Eye (tissue), 1 donor: Measurements from ENCODE around the gene YIPF3.
"Not testable (repeated sequence)": the region's sequence is repeated elsewhere in the genome, so short reads cannot be mapped to it uniquely, and the experiment has no call there.

ENCODE experiments used
- DNase-seq: peaks from one replicate; pipeline ENCODE4 v3.0.0-alpha.2; 2015

Gene YIPF3

DNA sequence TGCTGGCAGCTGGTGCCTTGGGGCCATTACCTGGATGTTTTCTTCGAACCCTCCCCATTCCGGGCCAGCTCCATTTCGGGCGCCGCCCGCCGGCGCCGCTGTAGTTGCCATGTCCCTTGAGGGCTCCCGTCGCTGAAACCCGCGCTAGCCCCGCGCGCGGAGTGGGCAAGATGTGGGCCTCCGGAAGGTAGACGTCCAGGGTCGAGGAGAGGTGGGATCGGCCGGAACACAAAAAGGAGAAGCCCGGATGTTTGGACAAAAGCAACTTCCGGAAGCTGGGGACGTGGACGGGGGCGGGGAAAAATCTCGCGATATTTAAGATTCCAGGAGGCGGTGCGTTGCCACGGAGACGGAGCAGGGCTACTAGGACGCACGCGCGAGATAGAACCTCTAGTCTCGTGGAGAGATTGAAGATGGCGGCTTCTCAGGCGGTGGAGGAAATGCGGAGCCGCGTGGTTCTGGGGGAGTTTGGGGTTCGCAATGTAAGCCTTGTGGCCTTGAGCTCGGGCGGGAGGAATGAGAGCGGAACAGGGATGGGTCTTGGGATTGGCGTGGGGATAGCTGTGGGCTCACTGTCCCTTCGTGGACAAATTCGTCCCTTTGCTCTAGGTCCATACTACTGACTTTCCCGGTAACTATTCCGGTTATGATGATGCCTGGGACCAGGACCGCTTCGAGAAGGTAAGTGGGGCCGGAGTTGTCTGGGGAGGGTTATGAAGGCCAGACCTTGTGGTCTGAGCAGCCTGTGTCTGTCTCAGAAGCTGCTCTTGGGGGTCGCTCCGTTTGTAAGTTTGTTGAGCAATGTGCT is at the start of gene YIPF3, which contains the start of gene POLR1C:
Gene YIPF3 (minus strand): TSS at position 230 of the 808 bp plus-strand sequence. CDS start 119 bp downstream, at position 111.
Gene POLR1C (plus strand): TSS at position 393 of the 808 bp plus-strand sequence. CDS start 21 bp downstream, at position 414.
- DNase-seq = peak; percentile 100

DNA sequence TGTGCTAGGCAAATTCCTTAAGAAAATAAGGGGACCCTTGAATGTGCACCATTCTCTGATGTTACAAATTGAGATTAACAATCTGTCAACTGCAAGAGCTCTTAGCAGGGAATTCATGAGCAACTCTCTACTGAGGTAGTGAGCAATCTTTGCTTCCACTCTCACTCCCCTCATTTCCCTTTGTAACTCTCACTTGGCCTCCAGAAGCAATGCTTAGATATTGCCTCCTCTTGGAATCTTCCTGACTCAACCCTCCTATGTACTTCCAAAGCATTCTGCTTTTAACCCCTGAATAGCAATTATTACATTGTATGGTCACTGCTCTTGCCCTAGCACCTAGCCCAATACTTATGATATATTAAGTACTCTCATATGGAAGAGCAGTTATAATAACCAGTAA is 42.6 kb upstream of the YIPF3 start:
- no peak for DNase-seq

DNA sequence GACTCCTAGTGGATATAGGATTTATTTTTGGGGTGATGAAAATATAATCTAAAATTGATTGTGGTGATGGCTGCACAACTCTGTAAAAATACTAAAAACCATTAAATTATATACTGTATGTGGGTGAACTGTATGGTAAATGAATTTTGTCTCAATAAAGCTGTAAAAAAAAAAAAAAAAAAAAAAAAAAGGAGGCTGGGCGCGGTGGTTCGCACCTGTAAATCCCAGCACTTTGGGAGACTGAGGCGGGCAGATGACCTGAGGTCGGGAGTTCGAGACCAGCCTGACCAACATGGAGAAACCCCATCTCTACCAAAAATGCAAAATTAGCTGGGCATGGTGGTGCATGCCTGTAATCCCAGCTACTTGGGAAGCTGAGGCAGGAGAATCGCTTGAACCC is 40.9 kb upstream of the YIPF3 start:
- DNase-seq = not testable (repeated sequence)

DNA sequence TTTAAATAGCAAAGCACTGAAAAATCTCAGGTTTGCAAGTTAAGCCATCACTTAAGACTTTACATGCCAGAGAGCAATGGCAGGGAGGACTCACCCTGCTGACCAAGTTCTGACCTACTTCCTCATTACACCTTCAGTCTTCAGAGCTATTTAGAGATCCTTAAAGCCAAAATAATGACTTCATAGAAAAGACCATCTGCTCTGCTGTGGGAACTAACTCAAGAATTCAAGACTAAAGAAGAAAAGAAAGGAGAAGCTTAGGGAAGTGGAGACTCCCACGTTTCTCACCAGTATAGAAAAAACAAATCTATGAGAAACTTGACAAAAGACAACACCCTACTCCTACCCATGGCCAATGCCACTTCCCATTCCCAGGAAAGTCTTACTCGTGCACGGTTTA is 30.5 kb upstream of the YIPF3 start:
- DNase-seq = no peak

DNA sequence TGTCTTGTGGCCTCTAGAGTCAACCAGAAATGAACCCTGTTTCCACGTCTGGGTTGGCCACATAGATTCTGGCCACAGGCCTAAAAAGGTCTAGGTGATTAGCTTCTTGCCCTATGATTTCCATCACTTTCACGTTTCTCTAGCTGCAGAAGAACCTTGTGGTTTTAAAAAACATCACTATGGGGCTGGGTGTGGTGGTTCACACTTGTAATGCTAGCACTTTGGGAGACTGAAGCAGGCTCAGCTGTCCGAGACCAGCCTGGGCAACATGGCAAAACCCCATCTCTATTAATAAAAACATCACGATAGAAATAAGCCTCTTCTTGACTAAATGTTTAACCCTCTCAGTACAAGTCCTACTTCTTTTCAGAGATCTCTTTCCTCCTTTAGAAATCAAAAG is 27.7 kb upstream of the YIPF3 start:
- no peak for DNase-seq

DNA sequence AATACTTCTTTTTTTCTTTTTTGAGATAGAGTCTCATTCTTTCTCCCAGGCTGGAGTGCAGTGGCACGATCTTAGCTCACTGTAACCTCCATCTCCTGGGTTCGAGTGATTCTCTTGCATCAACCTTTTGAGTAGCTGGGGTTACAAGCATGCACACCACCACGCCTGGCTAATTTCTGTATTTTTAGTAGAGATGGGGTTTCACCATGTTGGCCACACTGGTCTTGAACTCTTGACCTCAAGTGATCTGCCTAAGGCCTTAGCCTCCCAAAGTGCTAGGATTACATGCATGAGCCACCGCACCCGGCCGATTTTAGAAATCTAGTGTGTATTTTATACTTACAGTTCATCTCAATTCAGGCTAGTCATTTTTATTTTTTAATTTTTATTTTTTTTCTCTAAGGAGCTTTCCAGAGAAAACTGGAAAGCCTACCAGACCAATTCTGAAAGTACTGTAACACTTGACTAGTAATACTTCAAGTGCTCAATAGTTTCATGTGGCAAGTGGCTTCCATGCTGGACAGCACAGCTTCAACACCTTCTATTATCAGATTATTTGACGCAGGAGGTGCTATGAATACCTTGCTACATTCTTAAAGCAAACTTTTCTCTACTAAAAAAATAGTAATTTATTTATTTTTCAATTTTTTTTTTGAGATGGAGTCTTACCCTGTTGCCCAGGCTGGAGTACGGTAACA is 25.2 kb upstream of the YIPF3 start:
- DNase-seq = no peak

DNA sequence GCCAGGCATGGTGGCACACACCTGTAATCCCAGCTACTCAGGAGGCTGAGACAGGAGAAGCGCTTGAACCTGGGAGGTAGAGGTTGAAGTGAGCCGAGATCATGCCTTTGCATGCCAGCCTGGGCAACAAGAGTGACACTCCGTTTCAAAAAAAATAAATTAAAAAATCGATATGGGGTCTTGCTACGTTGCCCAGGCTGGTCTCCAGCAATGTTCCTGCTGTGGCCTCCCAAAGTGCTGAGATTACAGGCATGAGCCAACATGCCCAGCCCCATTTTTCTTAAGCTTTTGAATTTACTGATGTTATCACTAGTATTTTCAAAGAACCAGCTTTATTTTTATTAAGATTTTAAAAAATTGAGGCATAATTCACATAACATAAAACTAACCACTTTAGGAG is 23.8 kb upstream of the YIPF3 start:
- DNase-seq = no peak

DNA sequence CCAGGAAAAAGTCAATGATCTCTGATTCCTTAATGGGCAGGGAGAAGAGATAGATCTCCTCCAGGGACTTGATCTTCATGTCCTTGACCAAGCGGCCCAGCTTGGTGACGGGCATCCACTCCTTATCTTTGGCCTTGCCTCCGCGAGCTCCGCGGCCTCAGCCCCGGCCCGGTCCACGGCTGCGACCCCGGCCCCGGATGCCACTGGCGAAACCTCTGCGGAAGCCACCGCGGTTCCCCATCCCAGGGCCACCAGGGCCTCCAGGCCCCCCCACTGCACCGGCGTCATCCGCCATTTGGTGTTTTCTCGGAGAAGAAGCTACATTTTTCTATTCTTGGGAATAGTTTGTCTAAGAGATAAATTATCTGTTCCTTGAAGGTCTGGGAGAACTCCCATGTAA is 22.7 kb upstream of the YIPF3 start:
- not testable (repeated sequence) for DNase-seq

DNA sequence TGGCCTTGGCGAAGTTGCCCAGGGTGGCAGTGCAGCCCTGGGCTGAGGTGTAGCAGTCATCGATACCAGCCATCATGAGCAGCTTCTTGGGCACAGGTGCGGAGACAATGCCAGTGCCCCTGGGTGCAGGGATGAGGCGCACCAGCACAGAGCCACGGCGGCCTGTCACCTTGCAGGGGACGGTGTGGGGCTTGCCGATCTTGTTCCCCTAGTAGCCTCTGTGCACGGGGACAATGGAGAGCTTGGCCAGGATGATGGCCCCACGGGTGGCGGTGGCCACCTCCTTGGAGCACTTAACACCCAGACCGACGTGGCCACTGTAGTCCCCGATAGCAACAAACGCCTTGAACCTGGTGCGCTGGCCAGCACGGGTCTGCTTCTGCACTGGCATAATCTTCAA is 22.3 kb upstream of the YIPF3 start:
- DNase-seq = not testable (repeated sequence)

DNA sequence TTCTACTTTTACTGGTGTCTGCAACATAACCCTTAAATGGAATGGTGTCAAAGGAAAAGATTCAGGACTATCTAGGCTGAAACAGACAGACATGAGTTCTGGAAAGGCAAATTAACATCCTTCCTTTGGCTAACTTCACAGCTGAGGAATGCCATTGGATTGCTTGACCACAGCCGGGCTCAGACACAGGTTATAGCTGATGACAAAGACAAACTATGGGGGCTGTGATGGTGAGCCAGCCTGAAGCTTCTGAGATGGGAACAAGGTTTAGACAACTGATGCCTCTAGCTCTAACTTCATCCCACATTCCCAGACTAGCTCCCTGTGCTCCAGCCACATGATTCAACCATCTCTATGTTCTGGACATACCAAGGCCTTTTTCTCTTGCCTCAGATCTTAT is 15.5 kb upstream of the YIPF3 start:
- no peak for DNase-seq

DNA sequence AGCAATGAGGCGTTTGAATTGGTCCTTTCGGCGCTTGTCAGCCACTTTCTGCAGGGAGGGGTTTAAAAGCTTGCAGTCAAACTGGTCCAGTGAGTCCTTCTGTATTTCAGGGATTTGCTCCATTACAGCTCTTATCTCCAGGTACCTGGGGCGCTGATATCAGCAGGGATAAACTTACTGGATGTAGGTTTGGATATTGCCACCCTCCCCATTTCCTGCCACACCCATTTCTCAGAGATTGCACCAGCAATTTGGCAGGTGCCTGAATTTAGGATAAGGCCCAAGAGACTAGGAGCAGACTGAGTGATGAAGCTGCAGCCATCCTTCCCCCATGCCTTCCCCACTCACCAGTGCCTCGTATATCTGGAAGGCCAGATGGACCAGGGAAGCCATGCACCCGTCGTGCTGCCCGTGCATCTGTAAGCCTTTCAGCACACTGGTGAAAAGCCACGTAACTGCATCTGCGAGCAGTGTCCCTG is 7.8 kb upstream of the YIPF3 start:
- no peak for DNase-seq

DNA sequence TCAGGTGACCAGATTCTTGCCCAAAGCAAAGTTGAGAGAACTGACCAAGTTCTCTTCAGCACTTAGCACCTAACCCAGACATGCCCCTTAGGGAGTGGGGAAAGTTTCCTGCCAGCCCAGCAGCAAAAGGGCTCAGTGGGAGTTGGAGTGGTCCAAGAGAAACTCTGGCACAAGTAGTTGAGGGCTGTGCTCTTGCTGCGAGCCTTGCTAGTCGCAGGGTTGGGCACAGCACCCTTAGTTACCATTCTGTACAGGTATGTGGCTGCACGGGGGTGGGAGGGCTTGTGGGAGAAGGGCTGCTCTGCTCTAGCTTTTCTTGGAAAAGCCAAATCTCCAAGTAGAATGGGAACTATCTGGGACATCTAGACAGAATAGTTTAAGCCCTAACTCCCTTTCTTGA is 6.6 kb upstream of the YIPF3 start:
- no peak for DNase-seq

DNA sequence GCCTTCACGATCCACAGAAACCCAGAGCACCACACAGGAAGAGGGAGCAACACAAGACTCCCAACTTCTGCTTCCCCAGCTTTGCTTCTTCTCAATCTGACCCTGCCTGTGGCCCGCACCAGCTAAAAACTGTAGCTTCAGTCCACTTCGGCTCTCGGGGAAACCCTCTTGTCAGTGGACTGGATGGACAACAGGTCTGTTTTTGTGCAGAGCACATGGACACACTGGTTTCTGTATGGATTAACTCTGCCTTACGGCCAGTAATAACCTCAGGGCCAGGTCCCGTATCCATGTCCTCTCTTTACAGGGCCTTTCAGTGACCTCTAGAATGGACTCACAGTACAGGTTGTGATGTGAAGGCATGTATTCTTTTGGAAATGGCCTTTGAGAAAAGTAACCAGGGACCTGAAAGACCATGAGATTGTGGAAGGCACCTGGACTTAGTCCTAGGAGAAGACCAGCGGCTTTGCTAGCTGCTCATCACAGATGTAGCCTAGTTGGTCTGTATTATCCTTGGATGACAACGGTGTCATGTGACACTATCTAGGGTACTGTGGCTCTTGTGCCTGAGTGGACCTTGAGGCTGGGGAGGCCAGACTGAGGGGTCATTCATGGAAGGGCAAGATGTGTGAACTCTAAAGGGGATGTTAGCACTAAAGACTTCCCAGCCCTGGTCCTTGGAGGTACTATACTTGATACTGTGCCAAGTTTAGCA is 6.0 kb upstream of the YIPF3 start:
- DNase-seq = no peak

DNA sequence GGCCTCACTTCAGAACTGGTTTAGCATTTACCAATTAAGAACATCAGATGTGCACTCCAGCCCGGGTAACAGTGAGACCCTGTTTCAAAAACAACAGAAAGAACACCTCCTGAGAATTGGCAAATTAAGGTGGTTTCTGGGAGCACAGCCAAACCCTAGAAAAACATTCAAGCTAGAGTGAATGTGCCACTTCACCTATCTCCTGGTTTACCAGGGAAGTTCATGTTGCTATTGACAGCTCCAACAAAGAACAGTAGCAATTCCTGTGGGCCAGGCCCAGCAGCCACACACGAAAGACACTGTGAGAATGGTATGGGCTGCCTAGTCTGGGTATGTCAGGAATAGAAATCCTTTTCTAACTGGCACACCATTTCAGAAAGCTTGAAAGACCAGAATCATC is 5.1 kb upstream of the YIPF3 start:
- DNase-seq = no peak

DNA sequence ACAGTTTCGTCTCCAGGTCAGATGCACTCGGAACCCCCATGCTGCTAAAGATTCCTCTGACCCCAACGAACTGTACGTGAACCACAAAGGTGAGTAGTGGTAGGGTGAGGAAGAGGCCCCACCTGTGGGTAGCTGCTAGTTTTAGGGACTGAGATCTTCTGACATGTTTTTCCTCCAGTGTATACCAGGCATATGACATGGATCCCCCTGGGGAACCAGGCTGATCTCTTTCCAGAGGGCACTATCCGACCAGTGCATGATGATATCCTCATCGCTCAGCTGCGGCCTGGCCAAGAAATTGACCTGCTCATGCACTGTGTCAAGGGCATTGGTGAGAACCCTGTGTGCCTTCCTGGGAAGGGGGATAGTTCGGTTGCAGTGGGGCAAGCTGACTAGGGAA is 3.4 kb upstream of the YIPF3 start:
- no peak for DNase-seq

DNA sequence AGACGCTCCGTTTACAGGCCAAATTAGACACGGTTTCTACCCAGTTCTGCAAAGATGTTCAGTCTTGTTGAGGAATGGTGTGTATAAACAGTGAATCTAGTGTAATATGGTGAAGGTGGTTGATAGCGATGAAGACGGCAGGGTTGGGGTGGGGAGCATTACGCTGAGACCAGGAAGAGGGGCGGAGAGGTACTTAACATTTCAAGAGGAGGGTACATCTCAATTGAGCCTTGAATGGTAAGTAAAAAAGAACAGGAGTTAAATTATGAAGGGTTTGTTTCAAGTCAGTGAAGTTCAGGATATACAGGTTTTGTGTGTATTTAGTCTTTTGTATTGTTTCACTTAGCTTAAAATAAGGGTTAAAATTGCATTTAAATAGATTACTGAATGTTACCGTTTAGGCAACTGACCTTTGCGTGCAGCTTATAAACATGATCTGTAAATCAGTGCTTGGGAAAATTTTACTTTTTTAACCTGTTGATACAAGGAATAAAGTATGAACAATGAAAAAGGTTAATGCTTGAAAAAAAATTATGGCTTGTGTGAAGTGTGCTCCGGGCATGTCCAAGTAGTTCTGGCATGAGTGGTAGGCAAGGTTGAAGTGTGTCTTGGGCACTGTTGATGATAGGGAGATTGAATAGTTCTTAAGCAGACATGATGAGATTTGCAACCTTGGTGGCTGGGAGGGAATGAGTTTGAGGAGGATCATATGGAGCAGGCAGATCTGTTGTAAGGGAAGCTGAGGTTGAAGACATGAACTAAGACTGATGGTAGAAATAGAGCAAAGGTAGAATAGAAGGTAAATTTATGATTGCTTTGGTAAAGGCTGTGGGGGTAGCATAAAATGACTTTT is 1.0 kb upstream of the YIPF3 start:
- DNase-seq = no peak

DNA sequence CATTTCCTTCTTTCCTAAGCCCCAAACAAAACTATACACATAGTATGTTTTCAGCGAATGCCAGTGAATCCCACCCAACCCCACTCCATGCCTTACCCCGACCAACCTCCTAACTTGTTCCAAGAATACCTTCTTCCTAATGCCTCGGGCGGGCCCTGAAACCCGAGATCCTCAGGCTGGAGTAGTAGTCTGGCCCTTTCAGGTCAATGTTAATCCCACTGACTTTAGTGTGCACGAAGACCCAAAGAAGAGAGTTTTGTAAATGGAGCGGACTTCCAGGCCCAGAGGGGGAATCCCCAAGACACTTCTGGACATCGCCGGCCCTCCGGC is 394 bp downstream of the YIPF3 start:
- no peak for DNase-seq

DNA sequence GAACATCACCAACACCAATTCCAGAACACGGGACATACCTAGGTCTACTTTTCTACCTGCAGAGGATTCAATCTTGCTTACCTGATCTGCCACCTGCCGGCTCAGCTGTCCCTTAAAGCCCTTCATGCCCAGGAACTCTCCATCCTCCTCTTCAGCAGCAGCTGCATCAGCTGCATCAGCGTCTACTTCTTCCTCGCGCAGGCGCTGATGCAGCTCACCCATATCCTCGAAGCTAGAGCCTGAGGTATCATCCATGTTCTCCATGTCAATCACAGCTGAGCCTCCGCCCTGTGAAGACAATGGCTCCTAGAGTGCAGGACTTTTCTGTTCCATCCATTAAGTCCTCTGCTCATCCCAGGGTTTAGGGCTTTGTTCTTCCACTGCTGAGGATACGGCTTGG is 918 bp downstream of the YIPF3 start:
- no peak for DNase-seq

DNA sequence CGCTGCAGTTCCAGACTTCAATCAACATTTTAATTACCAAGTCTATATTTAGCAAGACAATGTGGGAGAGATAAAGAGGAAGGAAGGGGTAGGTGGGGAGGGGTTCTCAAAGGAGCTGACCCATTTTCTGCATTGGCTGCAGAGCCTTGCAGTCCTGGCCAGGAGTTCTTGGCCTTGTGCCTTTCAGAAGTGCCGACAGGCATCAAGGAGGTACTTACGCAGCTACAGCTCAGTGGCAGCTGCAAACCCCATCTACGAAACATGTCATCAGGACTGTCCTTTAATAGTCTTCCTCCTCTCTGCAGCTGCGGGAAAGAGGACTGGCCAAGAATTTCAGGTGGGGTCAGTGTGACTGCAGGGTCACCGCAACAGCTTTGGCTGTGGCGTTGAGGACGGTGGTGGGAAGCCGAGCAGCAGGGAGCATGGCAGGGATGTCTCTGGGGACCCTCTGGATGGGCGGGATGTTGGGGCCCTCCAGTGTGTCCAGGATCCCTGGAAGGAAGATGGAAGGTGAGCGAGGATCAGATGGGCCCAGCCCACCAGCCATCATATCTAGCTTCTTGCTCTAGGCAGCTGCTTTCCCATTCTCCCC is 4.8 kb downstream of the YIPF3 start:
- no peak for DNase-seq

DNA sequence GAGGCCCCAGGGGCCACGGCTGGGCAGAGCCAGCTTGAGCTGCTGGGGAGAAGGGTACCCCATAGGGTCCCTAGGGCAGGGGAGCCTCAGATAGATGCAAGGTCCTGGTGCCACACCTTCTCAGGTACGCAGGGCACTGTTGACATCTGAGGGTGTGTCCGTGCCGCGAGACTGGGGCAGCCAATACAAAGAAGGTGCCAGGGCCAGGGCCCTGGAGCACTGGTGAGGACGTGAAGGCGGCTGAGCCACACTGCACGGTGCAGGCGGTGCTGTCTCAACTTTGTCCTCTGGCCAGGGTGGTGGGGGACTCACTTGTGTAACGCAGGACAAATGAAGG is 5.9 kb downstream of the YIPF3 start:
- DNase-seq = no peak

DNA sequence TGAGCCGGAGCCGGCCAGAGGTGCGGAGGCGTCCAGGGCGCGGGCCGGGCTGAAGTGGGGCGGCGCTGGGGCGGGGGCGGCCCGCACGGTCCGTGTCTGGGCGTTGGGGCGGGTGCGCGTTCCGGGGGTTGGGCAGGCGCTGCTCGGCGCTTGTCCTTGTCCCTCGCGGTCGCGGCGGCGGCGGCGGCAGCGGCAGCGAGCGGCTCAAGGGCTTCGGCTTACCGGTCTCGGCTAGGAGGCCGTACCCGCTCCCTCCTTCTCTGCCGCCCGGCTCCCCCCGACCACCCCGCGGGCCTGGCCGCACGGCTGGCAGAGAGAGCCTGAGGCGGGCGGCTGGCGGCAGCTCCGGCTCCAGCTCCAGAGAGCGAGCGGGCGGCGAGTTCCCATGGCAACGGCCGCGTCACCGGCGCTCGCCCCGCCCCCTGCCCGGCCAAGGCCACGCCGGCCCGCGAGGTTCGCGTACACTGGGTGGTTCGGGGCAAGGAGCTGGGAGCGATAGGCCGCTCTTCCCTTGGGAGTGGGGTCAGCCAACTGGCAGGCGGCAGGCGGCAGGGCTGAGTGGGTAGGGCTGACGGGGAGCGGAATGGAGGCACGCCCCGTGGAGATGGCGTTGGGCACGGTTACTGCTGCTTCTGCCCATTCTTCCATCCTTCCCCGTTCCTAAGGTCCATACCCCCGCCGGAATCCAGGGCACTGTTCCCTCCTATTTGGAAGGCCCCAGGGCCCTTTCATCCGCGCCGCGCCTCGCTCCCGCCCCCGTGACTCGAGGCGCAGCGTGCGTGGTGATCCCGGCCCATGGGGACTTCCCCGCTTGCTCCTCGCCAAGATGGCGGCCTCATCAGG is 6.5 kb downstream of the YIPF3 start, which contains the start of gene LRRC73:
Gene LRRC73 (minus strand): TSS at position 363 of the 843 bp plus-strand sequence. CDS start 561 bp downstream, outside the sequence.
- DNase-seq = peak; percentile 94
